ENCODE results near the gene SCYL3. TPM values are rescaled to one million over a fixed set of nuclear protein-coding genes. Genes with fewer than 3 reads are reported as not detected.
A peak's percentile ranks its signal among the peaks of the same experiment; 100 is the strongest.

The SCYL3 gene, protein sequence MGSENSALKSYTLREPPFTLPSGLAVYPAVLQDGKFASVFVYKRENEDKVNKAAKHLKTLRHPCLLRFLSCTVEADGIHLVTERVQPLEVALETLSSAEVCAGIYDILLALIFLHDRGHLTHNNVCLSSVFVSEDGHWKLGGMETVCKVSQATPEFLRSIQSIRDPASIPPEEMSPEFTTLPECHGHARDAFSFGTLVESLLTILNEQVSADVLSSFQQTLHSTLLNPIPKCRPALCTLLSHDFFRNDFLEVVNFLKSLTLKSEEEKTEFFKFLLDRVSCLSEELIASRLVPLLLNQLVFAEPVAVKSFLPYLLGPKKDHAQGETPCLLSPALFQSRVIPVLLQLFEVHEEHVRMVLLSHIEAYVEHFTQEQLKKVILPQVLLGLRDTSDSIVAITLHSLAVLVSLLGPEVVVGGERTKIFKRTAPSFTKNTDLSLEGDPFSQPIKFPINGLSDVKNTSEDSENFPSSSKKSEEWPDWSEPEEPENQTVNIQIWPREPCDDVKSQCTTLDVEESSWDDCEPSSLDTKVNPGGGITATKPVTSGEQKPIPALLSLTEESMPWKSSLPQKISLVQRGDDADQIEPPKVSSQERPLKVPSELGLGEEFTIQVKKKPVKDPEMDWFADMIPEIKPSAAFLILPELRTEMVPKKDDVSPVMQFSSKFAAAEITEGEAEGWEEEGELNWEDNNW
- 4.5 and 11.5 TPM in 2 replicates for total RNA-seq

DNA sequence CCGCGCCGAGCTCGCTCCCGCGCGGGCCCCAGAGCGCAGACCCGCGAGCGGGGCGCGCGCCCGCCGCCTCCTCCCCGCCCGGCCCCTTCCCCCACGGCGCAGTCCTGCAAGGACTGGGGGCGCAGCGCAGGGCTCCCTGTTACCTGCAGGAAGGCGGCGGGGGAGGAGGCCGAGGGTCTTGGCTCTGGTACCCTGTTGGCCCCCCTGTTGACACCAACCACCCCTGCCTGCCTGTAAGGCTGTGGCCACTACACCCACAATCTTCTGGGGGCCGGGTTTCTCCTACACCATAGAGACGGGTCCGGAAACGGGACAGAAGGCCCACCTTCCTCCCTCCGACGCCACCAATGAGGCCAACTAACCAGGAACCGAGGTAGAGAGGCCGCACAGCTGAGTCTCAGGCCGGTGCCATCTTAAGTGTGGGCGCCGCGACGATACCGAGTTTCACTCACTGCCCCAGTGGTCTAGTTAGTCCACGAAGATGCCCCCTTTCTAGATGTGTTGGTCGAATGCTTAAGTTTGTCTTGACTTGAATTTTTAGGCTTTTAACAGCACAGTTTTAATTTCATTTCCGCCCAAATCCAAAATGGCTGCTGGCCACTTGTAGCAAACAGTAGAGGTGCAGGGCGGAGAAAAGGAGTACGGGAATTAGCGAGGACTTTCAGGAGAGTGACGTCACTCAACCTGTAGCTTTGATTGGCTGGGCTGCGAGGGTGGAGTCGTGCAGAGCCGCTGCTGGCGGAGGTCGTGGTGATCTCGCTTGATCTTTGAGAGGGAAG, at the start of gene SCYL3:
Gene SCYL3 (minus strand): TSS at position 252 of the 779 bp plus-strand sequence. CDS start 5,056 bp downstream, outside the sequence.
- Histone ChIP-seq H3K36me3 (ENCODE audit: control insufficient read depth, insufficient read depth, low read length) (no peaks in the 10 kb centered on the region), H3K4me3 (ENCODE audit: low read depth, low read length) (peak within 1 kb of the TSS; percentile 79), H3K27me3 (ENCODE audit: control insufficient read depth, insufficient read depth, low read length) (no peaks in the 10 kb centered on the region)
- FAIRE-seq (peak; percentile 36), DNase-seq (ENCODE audit: low read depth) (peak; percentile 96)
- TF ChIP-seq, protein P1, sequence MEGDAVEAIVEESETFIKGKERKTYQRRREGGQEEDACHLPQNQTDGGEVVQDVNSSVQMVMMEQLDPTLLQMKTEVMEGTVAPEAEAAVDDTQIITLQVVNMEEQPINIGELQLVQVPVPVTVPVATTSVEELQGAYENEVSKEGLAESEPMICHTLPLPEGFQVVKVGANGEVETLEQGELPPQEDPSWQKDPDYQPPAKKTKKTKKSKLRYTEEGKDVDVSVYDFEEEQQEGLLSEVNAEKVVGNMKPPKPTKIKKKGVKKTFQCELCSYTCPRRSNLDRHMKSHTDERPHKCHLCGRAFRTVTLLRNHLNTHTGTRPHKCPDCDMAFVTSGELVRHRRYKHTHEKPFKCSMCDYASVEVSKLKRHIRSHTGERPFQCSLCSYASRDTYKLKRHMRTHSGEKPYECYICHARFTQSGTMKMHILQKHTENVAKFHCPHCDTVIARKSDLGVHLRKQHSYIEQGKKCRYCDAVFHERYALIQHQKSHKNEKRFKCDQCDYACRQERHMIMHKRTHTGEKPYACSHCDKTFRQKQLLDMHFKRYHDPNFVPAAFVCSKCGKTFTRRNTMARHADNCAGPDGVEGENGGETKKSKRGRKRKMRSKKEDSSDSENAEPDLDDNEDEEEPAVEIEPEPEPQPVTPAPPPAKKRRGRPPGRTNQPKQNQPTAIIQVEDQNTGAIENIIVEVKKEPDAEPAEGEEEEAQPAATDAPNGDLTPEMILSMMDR (IDR thresholded peaks at IDR 0.05; ENCODE audit: insufficient read depth, low read length, severe bottlenecking) = no peak

DNA sequence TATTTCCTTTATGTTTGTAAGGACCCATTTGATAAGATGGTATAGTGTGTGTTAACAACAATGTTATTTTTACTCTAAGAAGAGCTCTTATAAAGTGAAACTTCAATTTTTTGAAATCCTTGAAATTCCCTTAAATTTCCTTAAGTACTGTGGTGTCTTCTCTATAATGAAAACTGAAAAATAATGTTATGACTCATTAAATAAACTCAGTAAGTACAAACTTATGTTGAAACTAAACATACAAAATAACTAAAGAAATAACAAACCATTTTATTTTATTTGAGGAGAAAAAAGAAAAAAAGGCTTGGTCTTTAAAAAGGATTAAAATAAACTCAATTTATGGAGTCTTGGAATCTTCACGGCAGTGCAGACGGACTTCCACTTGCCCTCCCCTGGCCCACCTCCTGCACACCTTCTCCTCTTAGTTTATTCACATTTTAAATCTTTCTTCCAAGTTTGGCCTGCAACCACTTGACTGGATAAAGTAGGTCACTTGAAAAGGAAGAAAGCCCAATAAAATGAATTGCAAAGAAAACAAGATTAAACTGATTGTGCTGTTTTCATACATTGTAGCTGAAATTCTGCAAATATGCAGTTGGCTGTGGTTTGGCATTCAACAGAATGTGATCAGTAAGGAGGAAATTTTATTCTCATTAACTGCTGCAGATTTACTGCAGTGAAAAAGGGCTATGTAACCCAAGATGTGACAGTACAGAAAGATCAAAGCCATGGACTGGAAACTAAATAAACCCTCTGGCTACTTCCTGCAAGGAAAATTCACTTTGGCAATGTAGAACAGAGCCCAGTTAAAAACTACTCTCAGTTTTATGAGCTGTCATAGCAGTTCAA, 48.5 kb upstream of the SCYL3 start:
- DNase-seq (ENCODE audit: low read depth) (peak; percentile 9), FAIRE-seq (no peak)

DNA sequence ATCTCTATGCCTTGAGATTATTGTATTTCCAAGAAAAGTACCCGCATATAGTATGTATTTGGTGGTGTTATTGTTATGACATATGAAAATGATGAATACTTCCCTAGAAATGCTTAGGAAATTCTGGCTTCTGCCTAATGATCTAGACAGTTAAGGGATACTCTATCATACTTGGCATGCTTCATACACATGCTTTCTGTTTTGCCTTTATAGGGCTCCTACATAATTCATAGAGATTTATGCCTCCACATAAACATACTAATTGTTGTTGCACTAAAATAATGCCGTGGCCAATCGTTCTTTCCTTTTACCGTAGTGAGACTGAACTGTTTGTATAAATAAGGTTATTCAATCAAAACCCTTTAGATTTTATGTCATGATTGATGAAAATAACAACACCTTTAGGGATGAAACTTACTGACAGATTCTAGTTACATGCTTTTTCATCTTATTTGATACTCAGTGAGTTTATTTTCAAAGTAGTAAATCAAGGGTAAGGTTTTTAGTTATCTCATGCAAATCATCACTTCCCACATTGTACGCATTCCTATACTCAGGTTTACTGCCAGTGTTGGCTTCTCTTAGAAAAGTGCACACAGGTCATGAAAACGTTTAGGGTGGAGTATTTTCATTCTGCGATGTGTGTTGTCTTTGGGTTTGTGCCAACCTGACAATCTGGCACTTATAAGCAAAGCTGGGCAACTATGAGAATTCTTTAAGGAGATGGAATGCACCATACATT, 40.5 kb upstream of the SCYL3 start:
- TF ChIP-seq, protein P1 (IDR thresholded peaks at IDR 0.05; ENCODE audit: insufficient read depth, low read length, severe bottlenecking) = no peak
- peak; percentile 46 for DNase-seq (ENCODE audit: low read depth)
- Histone ChIP-seq H3K27me3 (ENCODE audit: control insufficient read depth, insufficient read depth, low read length) (no peaks in the 10 kb centered on the region), H3K36me3 (ENCODE audit: control insufficient read depth, insufficient read depth, low read length) (no peaks in the 10 kb centered on the region), H3K4me3 (ENCODE audit: low read depth, low read length) (no peak overlapping the region)
- FAIRE-seq = no peak

More for the DNA sequence above, 48.5 kb upstream of the SCYL3 start:
- Histone ChIP-seq H3K36me3 (ENCODE audit: control insufficient read depth, insufficient read depth, low read length) (no peaks in the 10 kb centered on the region), H3K4me3 (ENCODE audit: low read depth, low read length) (no peak overlapping the region), H3K27me3 (ENCODE audit: control insufficient read depth, insufficient read depth, low read length) (no peaks in the 10 kb centered on the region)
- TF ChIP-seq, protein P1 (IDR thresholded peaks at IDR 0.05; ENCODE audit: insufficient read depth, low read length, severe bottlenecking) = no peak

DNA sequence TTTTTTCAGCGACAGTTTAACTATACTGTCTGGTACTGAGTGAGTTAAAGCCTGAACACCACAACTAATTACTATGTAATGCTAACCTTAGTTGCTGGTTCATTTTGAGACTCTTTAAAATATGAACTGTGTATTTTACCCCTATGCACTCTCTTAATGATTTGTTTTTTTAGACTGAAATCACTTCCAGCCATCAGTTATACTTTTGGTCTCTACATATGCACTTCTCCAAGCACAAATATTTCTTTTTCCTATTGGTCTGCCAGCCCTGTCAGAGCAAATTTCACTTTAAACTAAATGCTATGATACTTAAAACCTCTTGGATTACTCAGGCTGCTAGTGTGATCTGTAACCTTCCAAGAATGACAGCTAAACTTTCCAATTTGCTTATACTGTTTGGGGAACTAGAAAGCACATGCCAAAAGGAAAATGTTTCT, 38.1 kb upstream of the SCYL3 start:
- TF ChIP-seq, protein P1 (IDR thresholded peaks at IDR 0.05; ENCODE audit: insufficient read depth, low read length, severe bottlenecking) = no peak
- DNase-seq (ENCODE audit: low read depth) (no peak), FAIRE-seq (no peak)
- Histone ChIP-seq H3K36me3 (ENCODE audit: control insufficient read depth, insufficient read depth, low read length) (no peaks in the 10 kb centered on the region), H3K27me3 (ENCODE audit: control insufficient read depth, insufficient read depth, low read length) (no peaks in the 10 kb centered on the region), H3K4me3 (ENCODE audit: low read depth, low read length) (no peak overlapping the region)

DNA sequence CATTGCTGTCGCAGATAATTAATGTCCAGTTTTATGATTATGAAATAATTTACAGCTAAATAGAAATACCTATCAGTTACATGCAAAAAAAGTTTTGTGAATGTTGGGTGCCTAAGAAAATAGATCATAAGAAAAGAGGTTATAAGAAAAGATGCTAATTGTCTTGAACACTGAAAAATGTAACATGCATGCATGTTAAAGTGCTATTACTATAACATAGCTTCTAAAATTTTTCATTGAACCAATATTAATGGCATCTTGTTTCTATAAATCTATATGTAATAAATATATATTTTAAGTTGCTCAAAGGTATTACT, 35.5 kb upstream of the SCYL3 start:
- H3K4me3 ChIP-seq (ENCODE audit: low read depth, low read length) = no peak overlapping the region
- no peaks in the 10 kb centered on the region for H3K27me3 ChIP-seq (ENCODE audit: control insufficient read depth, insufficient read depth, low read length)
- TF ChIP-seq, protein P1 (IDR thresholded peaks at IDR 0.05; ENCODE audit: insufficient read depth, low read length, severe bottlenecking) = no peak
- FAIRE-seq = no peak
- no peak for DNase-seq (ENCODE audit: low read depth)
- no peaks in the 10 kb centered on the region for H3K36me3 ChIP-seq (ENCODE audit: control insufficient read depth, insufficient read depth, low read length)

All from bronchial epithelial cell (primary cell).